ENCODE results near the gene CANX.

- TF ChIP-seq CTCF (IDR thresholded peaks at IDR 0.05; ENCODE audit: low read length) (no peak), EZH2 (IDR thresholded peaks at IDR 0.05; ENCODE audit: borderline replicate concordance, low read length) (no peak)
Measured at GRCh38 chr5:179768326-179769085, 69.7 kb downstream of the CANX start.

All from OCI-LY1 (cell line).